Fibroblast of pulmonary artery (primary cell): Measurements from ENCODE around the gene CEBPA.

ENCODE experiments used
- DNase-seq: peaks from one replicate; pipeline ENCODE4 v3.0.0-alpha.2; 2010; ENCODE audit warnings: low read depth
- H3K4me3 ChIP-seq: replicated peaks from 2 replicates; pipeline ENCODE4 v1.5.1; 2011; ENCODE audit warnings: low read depth, mild to moderate bottlenecking, control low read depth, low read length, moderate library complexity
- TF ChIP-seq, protein P1 (sequence below): IDR thresholded peaks from 2 replicates; pipeline ENCODE4 v1.5.1; 2011; ENCODE audit warnings: mild to moderate bottlenecking, control low read depth, low read length, inconsistent platforms; ENCODE audit errors: missing control alignments

Gene CEBPA

GRCh38 chr19:33254245-33254824 is 48.0 kb downstream of the CEBPA start:
- no peak for DNase-seq
- H3K4me3 ChIP-seq, result no peak overlapping the region
- TF ChIP-seq, protein P1, sequence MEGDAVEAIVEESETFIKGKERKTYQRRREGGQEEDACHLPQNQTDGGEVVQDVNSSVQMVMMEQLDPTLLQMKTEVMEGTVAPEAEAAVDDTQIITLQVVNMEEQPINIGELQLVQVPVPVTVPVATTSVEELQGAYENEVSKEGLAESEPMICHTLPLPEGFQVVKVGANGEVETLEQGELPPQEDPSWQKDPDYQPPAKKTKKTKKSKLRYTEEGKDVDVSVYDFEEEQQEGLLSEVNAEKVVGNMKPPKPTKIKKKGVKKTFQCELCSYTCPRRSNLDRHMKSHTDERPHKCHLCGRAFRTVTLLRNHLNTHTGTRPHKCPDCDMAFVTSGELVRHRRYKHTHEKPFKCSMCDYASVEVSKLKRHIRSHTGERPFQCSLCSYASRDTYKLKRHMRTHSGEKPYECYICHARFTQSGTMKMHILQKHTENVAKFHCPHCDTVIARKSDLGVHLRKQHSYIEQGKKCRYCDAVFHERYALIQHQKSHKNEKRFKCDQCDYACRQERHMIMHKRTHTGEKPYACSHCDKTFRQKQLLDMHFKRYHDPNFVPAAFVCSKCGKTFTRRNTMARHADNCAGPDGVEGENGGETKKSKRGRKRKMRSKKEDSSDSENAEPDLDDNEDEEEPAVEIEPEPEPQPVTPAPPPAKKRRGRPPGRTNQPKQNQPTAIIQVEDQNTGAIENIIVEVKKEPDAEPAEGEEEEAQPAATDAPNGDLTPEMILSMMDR, result no peak

GRCh38 chr19:33252971-33253370 is 49.4 kb downstream of the CEBPA start:
- TF ChIP-seq, protein P1, result no peak
- DNase-seq, result no peak
- H3K4me3 ChIP-seq, result no peak overlapping the region

- no peak for DNase-seq
- TF ChIP-seq, protein P1, result no peak
- no peak overlapping the region for H3K4me3 ChIP-seq
Observed at GRCh38 chr19:33252418-33252962, 49.8 kb downstream of the CEBPA start.

- DNase-seq, result no peak
- no peak overlapping the region for H3K4me3 ChIP-seq
- TF ChIP-seq, protein P1, result no peak
Observed at GRCh38 chr19:33251526-33252090, 50.7 kb downstream of the CEBPA start.

DNA sequence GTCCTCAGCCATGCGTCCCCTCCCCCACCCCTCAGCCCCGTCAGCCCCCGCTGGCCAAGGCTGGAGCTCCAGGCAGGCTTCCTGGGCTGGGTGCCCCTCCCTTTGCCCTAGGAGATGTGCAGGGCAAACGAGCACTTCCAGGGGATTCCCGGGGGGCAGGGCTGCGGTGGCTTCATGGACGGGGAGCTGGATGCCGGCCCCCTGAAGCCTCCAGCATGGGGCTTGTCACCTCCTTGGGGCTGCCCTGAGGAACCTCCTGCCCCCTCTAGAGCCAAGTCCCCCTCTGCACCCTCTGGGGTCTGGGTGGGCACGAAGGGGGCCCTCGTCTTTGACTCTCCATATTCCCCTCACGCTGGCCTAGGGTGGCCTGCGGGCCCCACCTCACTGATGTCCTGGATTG is 51.3 kb downstream of the CEBPA start:
- TF ChIP-seq, protein P1, result no peak

GRCh38 chr19:33250500-33250899 is 51.8 kb downstream of the CEBPA start:
- TF ChIP-seq, protein P1, result no peak
- no peak overlapping the region for H3K4me3 ChIP-seq

More for the DNA sequence above, 51.3 kb downstream of the CEBPA start:
- no peak for DNase-seq
- no peak overlapping the region for H3K4me3 ChIP-seq

More at GRCh38 chr19:33250500-33250899, 51.8 kb downstream of the CEBPA start:
- no peak for DNase-seq
